VCaP (cell line): ENCODE results near the gene HOXA11.

Experiments used
- H3K27ac ChIP-seq: fragments of 450-650 bp; 2 replicates; pipeline ENCODE4 v1.5.1; 2017
- CTCF ChIP-seq: fragments of 450-650 bp; conservative IDR thresholded peaks from 2 replicates; pipeline ENCODE4 v1.5.1; 2017; ENCODE audit warnings: mild to moderate bottlenecking, moderate library complexity

HOXA11 gene

GRCh38 chr7:27145165-27145913 is 39.7 kb downstream of the HOXA11 start:
- H3K27ac ChIP-seq: no peak overlapping the region

GRCh38 chr7:27144781-27145164 is 40.3 kb downstream of the HOXA11 start:
- no peak for TF ChIP-seq CTCF
- H3K27ac ChIP-seq: no peak overlapping the region

More at GRCh38 chr7:27145165-27145913, 39.7 kb downstream of the HOXA11 start:
- TF ChIP-seq CTCF: no peak

GRCh38 chr7:27143950-27144780 is 40.9 kb downstream of the HOXA11 start:
- no peak overlapping the region for H3K27ac ChIP-seq
- TF ChIP-seq CTCF: no peak

- TF ChIP-seq CTCF: no peak
- no peak within 1 kb of the TSS for H3K27ac ChIP-seq
Measured at GRCh38 chr7:27143023-27143949, 41.7 kb downstream of the HOXA11 start, which contains the start of gene HOXA5. TSS of gene HOXA5 (minus strand) at chr7:27143681. CDS start at chr7:27143607, 74 bp downstream.

- no peak for TF ChIP-seq CTCF
- no peak overlapping the region for H3K27ac ChIP-seq
Measured at GRCh38 chr7:27142580-27143022, 42.4 kb downstream of the HOXA11 start.

GRCh38 chr7:27141923-27142579 is 43.0 kb downstream of the HOXA11 start:
- H3K27ac ChIP-seq: no peak overlapping the region
- no peak for TF ChIP-seq CTCF
